Muscle of leg (tissue), 11 donors: Measurements from ENCODE around the gene NFIX. TPM values are rescaled to one million over a fixed set of nuclear protein-coding genes. Genes with fewer than 3 reads are reported as not detected.
A peak's percentile ranks its signal among the peaks of the same experiment; 100 is the strongest.

Source experiments
- DNase-seq: peaks from one replicate; pipeline ENCODE4 v3.0.0; 2013
- H3K27ac ChIP-seq: one replicate; pipeline ENCODE4 v1.5.1; 2013; ENCODE audit warnings: mild to moderate bottlenecking, low read length, control low read depth
- H3K27me3 ChIP-seq: one replicate; pipeline ENCODE4 v1.6.1; 2013; ENCODE audit warnings: low read length; ENCODE audit not compliant: control insufficient read depth, insufficient read depth
- H3K36me3 ChIP-seq: one replicate; pipeline ENCODE4 v1.6.1; 2013; ENCODE audit warnings: low read length; ENCODE audit not compliant: control insufficient read depth, insufficient read depth
- H3K4me1 ChIP-seq: one replicate; pipeline ENCODE4 v1.6.1; 2013; ENCODE audit warnings: low read length; ENCODE audit not compliant: control insufficient read depth, insufficient read depth
- H3K4me3 ChIP-seq: one replicate; pipeline ENCODE4 v1.5.1; 2013; ENCODE audit warnings: low read length, control low read depth
- H3K9me3 ChIP-seq: replicated peaks from 2 replicates; pipeline ENCODE4 v1.6.1; 2013; ENCODE audit warnings: low read depth, low read length; ENCODE audit not compliant: control insufficient read depth
- WGBS: methylation state at CpG from one replicate; pipeline ENCODE4 v1.1.5; 2013; ENCODE audit warnings: missing lambda C conversion rate; ENCODE audit not compliant: insufficient coverage; 5-methylcytosine and 5-hydroxymethylcytosine counted together
- polyA plus RNA-seq, 8 donors: library from polyadenylated mRNA; unstranded; fragments of 120-200 nt; gene quantifications; one replicate each; pipeline versions ENCODE4 v1.2.1 to v1.2.3, GENCODE V29; 2013; ENCODE audit warnings: inconsistent platforms in 1 of 8, low replicate concordance in 1 of 8; ENCODE audit not compliant: insufficient read length in 8 of 8, insufficient read depth in 1 of 8
- total RNA-seq: library from RNA; stranded (reverse); fragments of 120-200 nt; gene quantifications from one replicate; pipeline ENCODE4 v1.2.4, GENCODE V29; 2013

The NFIX gene
- total and polyA plus RNA-seq, 9 donors, result 38.1 to 140 (median 106) TPM

DNA sequence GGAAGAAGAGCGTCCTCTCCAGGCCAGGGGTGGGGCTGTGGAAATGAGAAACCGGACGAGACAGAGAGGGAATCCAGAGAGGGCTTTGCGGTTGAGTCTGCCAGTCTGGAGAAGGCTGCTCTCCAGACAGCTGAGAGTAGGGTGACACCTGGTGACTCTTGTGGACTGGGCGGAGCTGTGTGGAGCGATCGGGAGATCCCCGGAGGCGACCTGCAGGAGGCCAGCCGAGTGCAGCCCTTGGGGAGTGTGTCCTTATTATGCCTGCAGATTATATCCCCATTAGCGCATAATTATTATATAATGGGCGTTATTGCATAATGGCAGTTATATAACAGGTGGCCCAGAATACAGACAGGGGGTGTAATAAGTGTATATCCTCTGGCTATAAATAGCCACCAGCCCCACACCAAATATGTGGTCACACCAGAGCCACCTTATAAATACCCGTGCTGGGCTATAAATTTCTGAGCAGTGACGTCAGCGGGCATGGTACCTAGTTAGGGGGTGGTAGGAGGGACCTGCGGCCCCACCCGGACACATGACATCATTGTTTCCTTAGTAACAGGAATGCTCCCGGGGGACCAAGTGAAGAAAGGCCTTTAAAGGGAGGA lies 41.2 kb downstream of the NFIX start:
- WGBS, result 34% methylated on average over 4 of the region's 18 CpGs
- Histone ChIP-seq H3K4me1 (peaks cover 92% of the 10 kb centered on the region), H3K27ac (peak overlapping the region; percentile 59), H3K9me3 (no peaks in the 10 kb centered on the region), H3K27me3 (no peaks in the 10 kb centered on the region), H3K4me3 (no peak overlapping the region), H3K36me3 (peaks cover 38% of the 10 kb centered on the region)
- DNase-seq, result peak; percentile 68

GRCh38 chr19:13037161-13037560 lies 41.9 kb downstream of the NFIX start:
- Histone ChIP-seq H3K9me3 (no peaks in the 10 kb centered on the region), H3K36me3 (peaks cover 37% of the 10 kb centered on the region), H3K27ac (peak overlapping the region; percentile 59), H3K27me3 (no peaks in the 10 kb centered on the region), H3K4me3 (no peak overlapping the region), H3K4me1 (peaks cover 85% of the 10 kb centered on the region)
- 41% methylated on average over 4 of the region's 7 CpGs for WGBS
- peak; percentile 71 for DNase-seq

- peaks cover 33% of the 10 kb centered on the region for H3K36me3 ChIP-seq
- H3K27me3 ChIP-seq, result no peaks in the 10 kb centered on the region
- no peak overlapping the region for H3K4me3 ChIP-seq
- H3K9me3 ChIP-seq, result no peaks in the 10 kb centered on the region
- peak; percentile 32 for DNase-seq
- peaks cover 83% of the 10 kb centered on the region for H3K4me1 ChIP-seq
- 47% methylated on average over 6 of the region's 7 CpGs for WGBS
- no peak overlapping the region for H3K27ac ChIP-seq
Observed at GRCh38 chr19:13037731-13038130, 42.5 kb downstream of the NFIX start.

DNA sequence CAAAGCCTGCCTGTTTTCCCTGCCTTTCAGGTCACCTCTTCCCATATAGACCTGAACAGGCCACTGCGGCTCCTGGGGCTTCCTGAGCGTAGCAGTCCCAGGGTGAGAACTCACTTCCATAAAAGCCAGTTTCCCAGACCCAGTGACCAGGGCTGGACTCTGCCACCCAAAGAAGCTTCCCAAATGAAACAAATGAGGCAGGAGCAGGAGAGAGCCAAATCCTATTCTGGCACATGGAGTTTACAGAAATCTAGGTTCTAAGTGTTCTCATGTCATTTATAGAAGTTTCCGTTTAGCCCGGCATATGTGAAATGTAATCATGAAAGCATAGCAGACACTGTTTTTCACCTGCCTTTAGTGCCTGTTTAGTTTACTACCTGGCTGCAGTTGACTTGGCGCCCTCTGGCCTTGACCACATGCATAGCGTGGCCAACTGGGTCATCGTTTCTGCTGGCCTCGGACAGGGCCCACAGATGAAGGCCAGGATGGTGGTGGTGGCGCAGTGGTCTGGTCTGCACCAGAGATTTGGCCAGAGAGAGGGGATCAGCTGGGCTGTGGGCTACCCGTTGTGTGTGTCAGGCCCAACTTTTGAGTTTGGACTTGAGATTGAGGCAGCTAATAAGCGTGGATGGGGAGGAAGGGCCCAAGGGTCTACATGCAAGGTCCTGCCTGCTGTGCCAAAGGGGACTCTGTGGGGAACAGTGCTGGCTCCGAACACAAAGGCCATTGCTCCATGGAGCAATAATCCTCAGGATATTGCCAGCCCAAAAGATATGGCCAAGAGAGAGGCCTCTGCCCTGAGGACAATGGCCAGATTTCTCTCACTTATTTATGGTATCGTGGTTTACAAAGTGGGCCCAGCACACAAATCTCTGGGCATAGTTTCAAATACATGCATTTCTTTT lies 43.3 kb downstream of the NFIX start:
- peaks cover 83% of the 10 kb centered on the region for H3K4me1 ChIP-seq
- no peaks in the 10 kb centered on the region for H3K9me3 ChIP-seq
- DNase-seq, result no peak
- no peak overlapping the region for H3K4me3 ChIP-seq
- H3K27ac ChIP-seq, result no peak overlapping the region
- H3K36me3 ChIP-seq, result peaks cover 29% of the 10 kb centered on the region
- H3K27me3 ChIP-seq, result no peaks in the 10 kb centered on the region
- 78% methylated on average over 11 of the region's 13 CpGs for WGBS

DNA sequence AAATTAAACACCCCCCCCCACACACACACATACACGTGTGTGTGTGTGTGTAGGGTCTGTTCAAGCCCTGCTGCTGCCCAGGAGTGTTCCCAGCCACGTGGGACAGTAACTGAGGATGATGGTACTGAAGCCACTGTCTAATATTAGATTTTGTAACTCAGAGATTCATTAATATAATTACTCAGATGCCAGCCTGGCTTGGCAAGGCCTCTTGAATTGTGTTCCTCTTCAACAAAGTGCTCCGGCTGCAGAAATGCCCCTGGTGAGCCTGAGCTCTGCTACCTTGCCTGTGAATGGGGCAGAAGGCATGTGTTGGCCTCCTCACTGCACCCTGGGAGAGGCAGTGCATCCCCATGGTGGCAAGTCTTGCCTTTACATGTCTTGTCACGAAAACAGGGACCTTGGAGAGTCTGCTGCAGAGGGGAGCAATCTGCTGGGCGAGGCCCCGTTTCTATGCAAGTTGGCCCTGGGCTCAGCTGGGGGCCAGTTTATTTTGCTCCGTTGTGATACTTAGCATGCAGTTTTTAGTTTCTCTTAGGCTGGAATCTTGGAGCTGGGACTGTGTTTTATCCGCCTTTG lies 44.0 kb downstream of the NFIX start:
- WGBS, result 85% methylated on average over 2 of the region's 8 CpGs
- no peaks in the 10 kb centered on the region for H3K27me3 ChIP-seq
- peaks cover 82% of the 10 kb centered on the region for H3K4me1 ChIP-seq
- H3K36me3 ChIP-seq, result peaks cover 26% of the 10 kb centered on the region
- H3K27ac ChIP-seq, result peak overlapping the region; percentile 20
- no peak overlapping the region for H3K4me3 ChIP-seq
- no peak for DNase-seq
- H3K9me3 ChIP-seq, result no peaks in the 10 kb centered on the region

GRCh38 chr19:13040232-13040947 lies 45.1 kb downstream of the NFIX start:
- no peak overlapping the region for H3K4me3 ChIP-seq

GRCh38 chr19:13040948-13041292 lies 45.6 kb downstream of the NFIX start:
- peaks cover 81% of the 10 kb centered on the region for H3K4me1 ChIP-seq
- H3K27me3 ChIP-seq, result no peaks in the 10 kb centered on the region
- H3K9me3 ChIP-seq, result no peaks in the 10 kb centered on the region
- H3K36me3 ChIP-seq, result peaks cover 35% of the 10 kb centered on the region
- no peak for DNase-seq
- H3K4me3 ChIP-seq, result no peak overlapping the region
- 48% methylated on average over 2 of the region's 4 CpGs for WGBS
- no peak overlapping the region for H3K27ac ChIP-seq

More at GRCh38 chr19:13040232-13040947, 45.1 kb downstream of the NFIX start:
- Histone ChIP-seq H3K9me3 (no peaks in the 10 kb centered on the region), H3K4me1 (peaks cover 78% of the 10 kb centered on the region), H3K27me3 (no peaks in the 10 kb centered on the region), H3K36me3 (peaks cover 29% of the 10 kb centered on the region), H3K27ac (no peak overlapping the region)
- 48% methylated on average over 10 of the region's 15 CpGs for WGBS
- no peak for DNase-seq

- Histone ChIP-seq H3K9me3 (no peaks in the 10 kb centered on the region), H3K27me3 (no peaks in the 10 kb centered on the region), H3K36me3 (peaks cover 42% of the 10 kb centered on the region), H3K4me1 (peaks cover 72% of the 10 kb centered on the region), H3K27ac (no peak overlapping the region), H3K4me3 (no peak overlapping the region)
- 84% methylated on average over 8 of the region's 9 CpGs for WGBS
- DNase-seq, result no peak
Observed at GRCh38 chr19:13042443-13043130, 47.3 kb downstream of the NFIX start.

DNA sequence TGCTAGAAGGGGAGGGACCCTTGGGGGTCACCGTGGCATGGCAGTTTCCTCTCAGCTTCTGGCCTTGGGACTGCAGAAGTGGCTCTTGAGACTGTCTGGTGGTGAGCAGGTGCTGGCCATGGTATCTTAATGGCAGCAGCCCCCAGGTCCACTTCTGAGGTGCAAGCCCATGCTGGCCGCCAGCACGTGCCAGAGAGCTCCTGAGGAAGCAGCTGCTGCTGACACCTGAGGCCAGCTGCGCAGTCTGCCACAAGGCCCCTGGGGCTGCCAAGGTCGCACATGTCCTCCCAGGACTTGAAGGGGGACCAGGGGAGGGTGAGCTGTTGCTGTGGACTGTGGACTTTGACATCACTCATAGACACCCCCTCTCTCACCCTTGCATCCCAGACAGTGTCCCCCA lies 48.0 kb downstream of the NFIX start:
- H3K36me3 ChIP-seq, result peaks cover 46% of the 10 kb centered on the region
- H3K4me3 ChIP-seq, result no peak overlapping the region
- H3K9me3 ChIP-seq, result no peaks in the 10 kb centered on the region
- H3K27me3 ChIP-seq, result no peaks in the 10 kb centered on the region
- peaks cover 68% of the 10 kb centered on the region for H3K4me1 ChIP-seq
- no peak overlapping the region for H3K27ac ChIP-seq
- WGBS, result 33% methylated on average over 3 of the region's 5 CpGs
- no peak for DNase-seq
